Epidermal melanocyte (primary cell): Measurements from ENCODE around the gene FCRL6.

ENCODE experiments used
- DNase-seq: peaks from one replicate; pipeline ENCODE4 v3.0.0; 2011; ENCODE audit warnings: low spot score; ENCODE audit not compliant: insufficient read length

Gene FCRL6

DNA sequence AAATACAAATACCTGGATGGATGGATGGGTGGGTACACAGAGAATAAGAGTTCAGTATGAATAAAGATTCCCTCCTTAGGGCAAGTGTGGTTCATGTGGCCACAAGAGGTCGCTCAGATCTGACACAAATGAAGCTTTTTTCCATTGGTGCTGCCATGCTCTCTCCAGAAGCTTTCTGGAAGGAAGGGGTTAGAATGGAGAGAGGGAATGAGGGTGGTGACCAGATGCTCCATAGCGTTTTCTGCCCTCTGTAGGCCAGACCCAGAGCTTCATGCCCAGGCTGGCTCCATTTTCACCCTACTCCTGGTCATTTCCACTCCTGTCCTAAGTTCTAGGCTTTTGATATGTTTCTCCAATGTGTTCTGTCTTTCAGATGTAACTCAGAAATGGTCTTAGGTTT is 3.3 kb upstream of the FCRL6 start:
- DNase-seq: peak; percentile 77

DNA sequence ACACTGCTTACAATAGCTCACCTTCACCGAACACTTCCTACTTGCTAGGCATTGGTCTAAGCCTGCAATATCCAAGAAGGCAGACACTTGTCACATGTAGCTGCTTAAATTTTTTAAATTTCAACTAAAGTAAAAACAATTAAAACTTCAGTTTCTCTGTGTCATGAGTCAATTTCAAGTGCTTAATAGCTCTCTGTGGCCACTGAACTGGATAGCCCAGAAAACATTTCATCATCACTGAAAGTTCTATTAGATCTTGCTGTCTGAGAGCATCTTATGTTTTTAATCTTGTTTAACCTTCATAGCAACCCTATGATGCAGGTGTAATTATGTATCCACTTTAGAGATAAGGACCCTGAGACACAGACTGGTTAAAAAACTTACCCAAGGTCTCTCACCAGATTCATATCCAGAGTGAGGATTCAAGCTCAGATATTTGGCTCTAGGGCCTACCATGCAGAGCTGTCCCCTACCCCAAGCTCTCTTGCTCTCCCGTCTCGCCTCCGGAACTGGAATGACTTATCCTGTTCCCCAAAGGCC is 2.6 kb upstream of the FCRL6 start:
- DNase-seq: no peak

DNA sequence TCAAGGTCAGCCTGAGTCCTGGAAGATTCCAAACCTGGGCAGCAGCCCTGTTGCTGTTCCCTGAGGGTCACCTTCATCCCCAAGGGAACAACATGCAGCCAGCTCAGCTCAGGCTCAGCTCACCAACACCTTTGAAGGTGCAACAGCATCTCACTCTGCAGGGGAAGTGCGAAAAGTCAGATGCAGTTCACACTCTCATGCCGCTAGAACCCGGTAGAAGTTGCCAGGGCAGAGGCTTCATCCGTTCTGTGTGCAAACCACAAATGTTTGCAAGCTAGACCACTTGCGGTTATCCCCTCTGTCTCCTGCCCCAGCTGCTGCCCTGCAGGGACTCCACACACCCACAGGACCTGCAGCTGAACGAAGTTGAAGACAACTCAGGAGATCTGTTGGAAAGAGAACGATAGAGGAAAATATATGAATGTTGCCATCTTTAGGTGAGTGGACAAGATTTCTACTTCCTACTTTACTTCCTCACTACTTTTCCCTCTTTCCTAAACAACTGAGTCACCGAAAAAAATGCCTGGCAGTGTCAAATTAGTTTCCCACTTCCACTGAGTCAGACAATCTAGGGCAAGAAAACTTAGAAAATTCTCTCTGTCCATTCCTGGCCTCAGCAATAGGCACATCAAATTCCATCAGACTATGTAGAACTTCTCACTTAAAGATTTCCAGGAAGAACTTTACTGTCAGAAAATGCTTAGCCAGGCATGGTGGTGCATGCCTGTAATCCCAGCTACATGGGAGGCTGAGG is 1.8 kb upstream of the FCRL6 start:
- DNase-seq: no peak

- DNase-seq: no peak
These were observed 2.0 kb downstream of the FCRL6 start for GRCh38 chr1:159803956-159804689.

DNA sequence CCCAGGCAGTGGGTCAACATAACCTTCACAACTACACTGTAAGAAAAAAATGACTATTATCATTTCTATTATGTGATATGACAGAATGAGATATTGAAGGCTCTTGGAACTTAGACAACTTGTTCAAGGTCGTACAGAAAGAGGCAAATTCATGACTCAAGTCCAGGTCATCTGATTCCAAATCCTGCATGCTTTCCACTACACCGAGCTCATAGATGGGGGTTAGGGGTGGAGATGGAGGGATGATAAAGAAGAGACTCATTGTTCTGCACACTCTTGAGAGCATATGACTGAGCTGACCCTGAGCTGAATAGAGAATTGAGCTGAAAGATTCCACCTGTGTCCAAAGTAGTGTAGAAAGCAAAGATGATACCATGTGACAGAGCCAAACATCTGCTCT is 2.8 kb downstream of the FCRL6 start:
- DNase-seq: no peak

GRCh38 chr1:159815926-159816325 is 13.8 kb downstream of the FCRL6 start:
- DNase-seq: no peak

GRCh38 chr1:159817276-159818041 is 15.3 kb downstream of the FCRL6 start:
- DNase-seq: no peak

DNA sequence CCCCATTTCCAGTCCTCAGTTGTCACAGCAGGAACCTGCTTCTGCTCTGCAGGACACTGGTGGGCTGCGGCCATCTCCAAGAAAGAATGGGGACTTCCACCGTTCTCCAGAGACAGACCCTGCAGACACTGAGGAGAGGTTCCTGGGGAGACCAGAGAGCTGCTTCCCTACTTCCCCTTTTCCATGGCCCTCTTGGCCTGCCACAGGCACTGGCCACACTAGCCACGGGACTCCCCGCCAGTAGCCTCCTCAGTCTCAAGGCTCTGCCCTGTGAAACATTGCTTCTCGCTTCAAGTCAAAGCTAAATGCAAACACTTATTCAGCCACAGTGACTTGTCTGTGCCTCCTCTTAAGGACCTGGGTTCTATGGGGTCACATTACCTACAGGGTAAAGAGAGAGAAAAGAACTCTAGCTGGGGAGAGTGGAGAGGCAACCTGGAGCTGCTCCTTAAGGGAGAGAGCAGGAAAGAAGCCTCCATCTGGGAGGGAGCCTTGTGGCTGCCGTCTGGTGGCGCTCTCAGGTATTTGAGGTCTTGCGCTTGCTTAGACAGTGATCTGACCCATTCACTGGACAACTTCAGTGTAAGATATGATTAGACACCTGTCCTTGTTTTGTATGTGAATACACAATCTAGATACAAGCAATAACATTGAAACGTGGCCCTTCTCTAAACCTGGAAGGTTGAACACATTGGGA is 19.2 kb downstream of the FCRL6 start:
- peak; percentile 65 for DNase-seq

- DNase-seq: no peak
These were observed 21.2 kb downstream of the FCRL6 start for GRCh38 chr1:159823406-159823805.

DNA sequence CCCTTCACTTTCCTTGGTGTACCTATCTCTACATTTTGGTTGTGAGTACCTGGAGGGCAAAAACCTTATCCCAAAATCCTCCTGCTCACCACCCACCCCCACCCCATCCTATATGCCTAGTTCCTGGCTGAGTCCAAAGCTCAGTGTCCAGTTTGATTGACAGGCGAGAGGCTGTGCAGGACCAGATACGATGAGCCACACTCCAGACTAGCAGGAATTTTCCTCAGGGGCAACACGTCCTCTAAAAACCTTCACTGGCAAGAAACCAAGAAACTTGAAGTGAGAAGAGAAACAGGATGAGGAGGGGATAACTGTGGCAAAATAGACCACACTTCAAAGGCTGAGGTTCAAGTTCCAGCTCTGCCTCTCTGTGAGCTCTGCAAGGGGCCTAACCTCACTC is 23.4 kb downstream of the FCRL6 start:
- DNase-seq: no peak

DNA sequence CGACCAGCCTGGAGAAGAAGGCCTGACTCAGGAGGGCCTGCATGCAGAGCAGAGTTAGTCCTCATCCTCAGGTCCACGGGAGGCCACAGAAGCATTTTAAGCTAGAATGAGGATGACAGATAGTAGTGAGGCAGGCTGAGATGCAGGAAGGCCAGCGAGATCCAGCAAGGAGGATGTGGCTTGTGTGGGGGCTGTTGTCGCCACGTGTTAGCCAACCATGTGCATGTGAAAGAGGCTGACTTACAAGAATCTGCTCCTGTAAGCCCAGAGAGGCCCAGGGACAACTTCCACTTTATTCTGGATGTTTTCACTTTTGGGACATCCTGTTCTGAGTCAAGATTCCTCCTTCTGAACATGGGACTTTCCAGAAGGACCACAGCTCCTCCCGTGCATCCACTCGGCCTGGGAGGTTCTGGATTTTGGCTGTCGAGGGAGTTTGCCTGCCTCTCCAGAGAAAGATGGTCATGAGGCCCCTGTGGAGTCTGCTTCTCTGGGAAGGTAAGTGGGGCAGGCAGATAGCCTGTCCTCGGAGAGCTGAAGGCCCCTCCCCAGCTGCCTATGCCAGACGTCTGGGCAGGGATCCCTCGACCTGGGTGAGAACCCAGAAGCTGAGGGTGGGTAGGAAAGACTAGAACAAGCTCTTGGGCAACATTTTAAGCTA is 24.4 kb downstream of the FCRL6 start, which contains the start of gene SLAMF8:
SLAMF8 (plus strand) TSS at position 433 of the 661 bp plus-strand sequence; CDS start at position 459, 26 bp downstream.
- DNase-seq: no peak

- DNase-seq: no peak
These were observed 24.9 kb downstream of the FCRL6 start for GRCh38 chr1:159827102-159827490.

- DNase-seq: no peak
These were observed 25.4 kb downstream of the FCRL6 start for GRCh38 chr1:159827549-159827948.

DNA sequence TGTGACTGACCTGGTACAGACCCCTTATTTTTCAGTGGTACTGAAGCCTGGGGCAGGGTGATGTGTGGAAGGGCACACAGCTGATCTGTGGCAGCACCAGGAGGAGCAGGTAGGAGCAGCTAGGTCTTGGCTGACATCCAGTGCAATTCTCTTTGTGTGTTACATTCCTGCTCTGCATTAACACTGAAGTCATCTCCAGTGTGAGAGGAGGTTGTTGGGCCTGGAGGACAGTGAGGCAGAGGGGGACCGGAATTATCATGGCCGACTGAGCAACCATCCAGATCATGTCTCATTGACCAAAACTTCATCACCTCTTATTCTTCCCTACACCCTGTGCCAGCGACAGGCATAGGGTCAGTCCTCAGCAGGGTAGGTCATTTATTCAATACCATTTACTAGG is 26.0 kb downstream of the FCRL6 start:
- DNase-seq: no peak

- no peak for DNase-seq
These were observed 26.6 kb downstream of the FCRL6 start for GRCh38 chr1:159828581-159829272.

DNA sequence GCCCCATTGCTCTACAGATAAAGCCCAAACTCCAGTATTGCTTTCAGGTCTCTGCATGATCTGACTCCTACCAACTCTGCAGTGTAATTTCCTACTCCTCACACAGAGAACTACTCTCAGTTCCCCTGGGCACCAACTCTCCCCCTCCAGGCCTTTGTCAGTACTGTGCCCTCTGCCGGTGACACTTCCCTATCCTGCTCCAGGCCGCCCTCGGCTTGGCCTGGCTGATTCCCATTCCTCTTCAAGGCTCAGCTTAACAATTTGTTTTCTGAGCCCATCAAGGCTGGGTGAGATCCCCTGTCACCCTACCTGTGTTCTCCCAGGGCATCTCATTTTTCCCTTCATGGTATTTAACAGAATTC is 27.1 kb downstream of the FCRL6 start:
- DNase-seq: no peak

DNA sequence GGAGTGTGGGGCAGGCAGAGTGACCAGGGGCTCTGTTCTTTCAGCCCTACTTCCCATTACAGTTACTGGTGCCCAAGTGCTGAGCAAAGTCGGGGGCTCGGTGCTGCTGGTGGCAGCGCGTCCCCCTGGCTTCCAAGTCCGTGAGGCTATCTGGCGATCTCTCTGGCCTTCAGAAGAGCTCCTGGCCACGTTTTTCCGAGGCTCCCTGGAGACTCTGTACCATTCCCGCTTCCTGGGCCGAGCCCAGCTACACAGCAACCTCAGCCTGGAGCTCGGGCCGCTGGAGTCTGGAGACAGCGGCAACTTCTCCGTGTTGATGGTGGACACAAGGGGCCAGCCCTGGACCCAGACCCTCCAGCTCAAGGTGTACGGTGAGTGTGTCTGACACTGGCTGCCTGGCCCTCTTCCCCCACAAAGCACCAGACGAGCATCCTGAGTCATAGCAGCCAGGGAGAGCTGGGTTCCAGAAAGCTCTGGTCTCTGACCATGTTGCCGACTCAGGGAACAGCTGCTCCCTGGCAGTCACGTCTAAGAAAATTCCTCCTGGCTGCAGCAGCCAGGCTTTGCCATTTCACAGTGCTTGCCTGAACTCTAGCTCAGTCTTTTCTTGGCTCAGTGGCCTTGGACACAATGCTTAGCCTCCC is 27.8 kb downstream of the FCRL6 start:
- DNase-seq: no peak

GRCh38 chr1:159830722-159831121 is 28.6 kb downstream of the FCRL6 start:
- no peak for DNase-seq

DNA sequence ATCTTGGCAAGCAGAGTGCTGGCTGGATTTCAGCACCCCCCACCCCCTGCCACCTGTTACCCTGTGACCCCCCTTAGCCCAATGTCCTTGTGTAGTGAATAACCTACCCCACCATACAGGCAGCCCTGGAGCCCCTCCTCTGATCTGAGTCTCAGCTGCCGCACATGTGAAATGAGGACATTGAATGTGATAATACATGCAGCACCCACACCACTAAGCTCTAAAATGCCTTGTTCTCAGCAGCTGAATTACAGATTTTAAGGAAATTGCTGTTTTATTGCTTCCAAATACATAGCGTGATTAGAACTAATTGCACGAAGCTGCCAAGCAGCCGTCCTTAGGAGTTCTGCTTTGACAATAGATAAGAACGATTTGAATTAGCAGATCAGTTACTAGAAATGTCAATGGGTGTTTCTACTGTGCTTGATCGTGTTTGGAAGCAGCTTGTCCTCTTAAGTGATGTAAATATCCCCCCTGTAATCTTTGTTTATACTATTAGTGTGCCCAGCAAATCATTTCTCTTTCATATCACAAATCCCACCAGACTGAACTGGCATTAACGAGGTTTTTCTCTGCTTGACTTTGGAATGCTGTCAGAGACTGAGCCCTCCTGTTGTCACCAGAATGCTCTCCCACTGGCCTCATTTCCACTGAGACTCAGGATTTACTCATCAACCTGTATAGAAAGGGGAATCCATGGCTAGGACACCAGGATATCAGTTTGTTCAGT is 29.4 kb downstream of the FCRL6 start:
- DNase-seq: no peak
